HepG2 (cell line): ENCODE measurements around the gene CD96. TPM values are rescaled to one million over a fixed set of nuclear protein-coding genes. Genes with fewer than 3 reads are reported as not detected.

ENCODE experiments used
- ATAC-seq: fragments of 200-7000 bp; cut with Tn5 transposase; 3 replicates; pipeline ENCODE4 v1.9.1; 2020; ENCODE audit warnings: mild to moderate bottlenecking, moderate library complexity
- BruUV-seq: library from RNA; stranded (reverse); fragments of 400-500 nt; replicated peaks from 2 replicates; lab custom pipeline; 2021; lab: Mats Ljungman, UMichigan
- CTCF ChIA-PET: fragments of 300-600 bp; formaldehyde crosslinking; extraction: SDS; loops from one replicate; lab custom pipeline; 2021; ENCODE audit warnings: low total read pairs, inconsistent platforms, low intra/inter-chr PET ratio; lab: Yijun Ruan, JAX
- POLR2A ChIA-PET: fragments of 350-600 bp; sonication (Branson Sonifier 250); formaldehyde crosslinking; loops from one replicate; lab custom pipeline; 2020; ENCODE audit warnings: antibody characterized with exemption, inconsistent platforms; lab: Yijun Ruan, JAX
- DNase-seq: peaks from one replicate; pipeline ENCODE4 v3.0.0-alpha.2; 2015; ENCODE audit warnings: low spot score
- FAIRE-seq: peaks from 3 replicates; lab custom pipeline; 2011; peaks lifted over from hg19 to GRCh38; lab: Jason Lieb, UNC
- H2AFZ ChIP-seq: one replicate; pipeline ENCODE4 v1.6.1; 2011; ENCODE audit warnings: low read length, inconsistent platforms
- H3K27ac ChIP-seq: fragments of 300-600 bp; 3 replicates; pipeline ENCODE4 v1.8.0; 2011; ENCODE audit warnings: mixed run types, mild to moderate bottlenecking, mixed read lengths, low read length, inconsistent platforms; ENCODE audit not compliant: insufficient read depth; ENCODE audit errors: extremely low read length
- H3K27me3 ChIP-seq, 2 experiments: fragments of 200-600 bp in 1 of 2; 2 replicates in 1 of 2; 3 replicates in 1 of 2; pipeline versions ENCODE4 v1.6.0 to v1.8.0; 2011; ENCODE audit warnings: low read length in 2 of 2, mild to moderate bottlenecking in 2 of 2, moderate library complexity in 2 of 2, inconsistent platforms in 1 of 2; ENCODE audit not compliant: insufficient read depth in 2 of 2, control insufficient read depth in 1 of 2
- H3K36me3 ChIP-seq, 2 experiments: fragments of 200-600 bp in 1 of 2; replicated peaks in 1 of 2; 2 replicates in 1 of 2; 3 replicates in 1 of 2; pipeline versions ENCODE4 v1.5.1 to v1.8.0; 2011; ENCODE audit warnings: low read length in 2 of 2, inconsistent platforms in 1 of 2; ENCODE audit not compliant: insufficient read depth in 2 of 2, control insufficient read depth in 1 of 2
- H3K4me1 ChIP-seq: 2 replicates; pipeline ENCODE4 v1.5.1; 2012; ENCODE audit warnings: low read length, inconsistent platforms; ENCODE audit not compliant: insufficient read depth
- H3K4me2 ChIP-seq: 2 replicates; pipeline ENCODE4 v1.6.0; 2011; ENCODE audit warnings: low read depth, low read length, inconsistent platforms
- H3K4me3 ChIP-seq, 3 experiments: fragments of 200-600 bp in 1 of 3; sonication (generic), shearing (Covaris generic) in 1 of 3; replicated peaks in 1 of 3; 2 replicates each; pipeline ENCODE4 v1.5.1; 2011 to 2016; ENCODE audit warnings: low read length in 3 of 3, inconsistent platforms in 2 of 3, low read depth in 2 of 3, mild to moderate bottlenecking in 2 of 3, control low read depth in 1 of 3, mixed read lengths in 1 of 3; ENCODE audit not compliant: insufficient read depth in 1 of 3
- H3K79me2 ChIP-seq: one replicate; pipeline ENCODE4 v1.6.1; 2011; ENCODE audit warnings: low read length, inconsistent platforms; ENCODE audit not compliant: insufficient read depth
- H3K9ac ChIP-seq: 2 replicates; pipeline ENCODE4 v1.6.0; 2011; ENCODE audit warnings: mild to moderate bottlenecking, low read depth, low read length, inconsistent platforms; ENCODE audit not compliant: insufficient read depth
- H3K9me3 ChIP-seq: 2 replicates; pipeline ENCODE4 v1.5.1; 2012; ENCODE audit warnings: mild to moderate bottlenecking, low read length
- H4K20me1 ChIP-seq: 2 replicates; pipeline ENCODE4 v1.6.0; 2011; ENCODE audit warnings: inconsistent platforms, mild to moderate bottlenecking, low read length, moderate library complexity; ENCODE audit not compliant: insufficient read depth
- CEBPG ChIP-seq: IDR thresholded peaks from 2 replicates; pipeline ENCODE4 v1.6.1; 2016
- HNRNPLL ChIP-seq: fragments of 200-400 bp; formaldehyde crosslinking; IDR thresholded peaks from 2 replicates; pipeline ENCODE4 v1.6.1; 2017; ENCODE audit warnings: mild to moderate bottlenecking, low read depth, low read length; ENCODE audit not compliant: poor library complexity, severe bottlenecking
- KLF15 ChIP-seq: sonication (generic); formaldehyde crosslinking; IDR thresholded peaks from 2 replicates; pipeline ENCODE4 v1.8.1; 2023; ENCODE audit warnings: borderline replicate concordance, mild to moderate bottlenecking, inconsistent platforms, missing genetic modification reagents, mixed read lengths
- MAFG ChIP-seq: sonication (generic); formaldehyde crosslinking; IDR thresholded peaks from 2 replicates; pipeline ENCODE4 v1.5.1; 2020; ENCODE audit warnings: mild to moderate bottlenecking, missing genetic modification reagents
- MXD3 ChIP-seq: IDR thresholded peaks from 2 replicates; pipeline ENCODE4 v1.6.1; 2016; ENCODE audit warnings: mild to moderate bottlenecking, missing biosample characterization, missing genetic modification reagents
- NFE2L2 ChIP-seq: fragments of 150-350 bp; IDR thresholded peaks from 2 replicates; pipeline ENCODE4 v1.6.1; 2014; ENCODE audit warnings: low read length
- RFXANK ChIP-seq: IDR thresholded peaks from 2 replicates; pipeline ENCODE4 v1.6.1; 2016
- SAP130 ChIP-seq: IDR thresholded peaks from 2 replicates; pipeline ENCODE4 v1.6.1; 2016; ENCODE audit warnings: low read depth
- SMAD9 ChIP-seq: sonication (generic); formaldehyde crosslinking; IDR thresholded peaks from 2 replicates; pipeline ENCODE4 v1.5.1; 2020; ENCODE audit warnings: mild to moderate bottlenecking, missing genetic modification reagents
- ZFP36 ChIP-seq: fragments of 150-350 bp; IDR thresholded peaks from 2 replicates; pipeline ENCODE4 v1.6.1; 2018; ENCODE audit warnings: borderline replicate concordance, low read length, low read depth; ENCODE audit not compliant: partially characterized antibody
- ZKSCAN1 ChIP-seq: fragments of 150-350 bp; IDR thresholded peaks from 2 replicates; pipeline ENCODE4 v1.6.1; 2014; ENCODE audit warnings: low read length
- ZKSCAN8 ChIP-seq: IDR thresholded peaks from 2 replicates; pipeline ENCODE4 v1.6.1; 2016; ENCODE audit warnings: borderline replicate concordance, missing genetic modification reagents, missing compliant biosample characterization
- ZSCAN12 ChIP-seq: sonication (generic); formaldehyde crosslinking; IDR thresholded peaks from 2 replicates; pipeline ENCODE4 v1.9.0; 2021; ENCODE audit warnings: mild to moderate bottlenecking, missing genetic modification reagents
- ZSCAN21 ChIP-seq: sonication (generic); formaldehyde crosslinking; IDR thresholded peaks from 2 replicates; pipeline ENCODE4 v1.8.0; 2022; ENCODE audit warnings: mild to moderate bottlenecking, missing genetic modification reagents, moderate library complexity, borderline replicate concordance
- WGBS: methylation state at CpG from one replicate; pipeline ENCODE4 v1.1.6; 2017; ENCODE audit warnings: low lambda C conversion rate; 5-methylcytosine and 5-hydroxymethylcytosine counted together
- in situ Hi-C: cut with HindIII; loops from 2 replicates; pipeline ENCODE4 v1.10.0; 2017; ENCODE audit warnings: low pct_unique_long_range_greater_than_20kb; ENCODE audit not compliant: extremely low pct_ligation_motif_present
- intact Hi-C: fragments of 100-400 bp; cut with micrococcal nuclease; formaldehyde crosslinking; loops from one replicate; pipeline ENCODE4 v1.10.0; 2022; ENCODE audit not compliant: unreplicated experiment
- polyA plus RNA-seq, 8 experiments: library from polyadenylated mRNA; depleted of rRNA in 3 of 8; stranded (reverse) in 7 of 8; unstranded in 1 of 8; fragments of >200 nt; fragmentation: Illumina TruSeq in 4 of 8; extraction: Trizol in 4 of 8; gene quantifications; 2 replicates each; pipeline versions ENCODE4 v1.2.1 to v1.2.3, GENCODE V29; 2011 to 2016; ENCODE audit warnings: low read depth in 4 of 8, missing spikeins in 1 of 8, mixed read lengths in 1 of 8; ENCODE audit not compliant: insufficient read depth in 1 of 8
- total RNA-seq, 5 experiments: library from RNA; depleted of rRNA; stranded (reverse); fragments of >200 nt; fragmentation: Illumina TruSeq; extraction: Trizol; gene quantifications; 2 replicates each; pipeline ENCODE4 v1.2.3, GENCODE V29; 2016; ENCODE audit warnings: low read depth in 1 of 5
- TF ChIP-seq, protein P1 (sequence below): IDR thresholded peaks from 2 replicates; pipeline ENCODE4 v1.6.1; 2016
- TF ChIP-seq, protein P2 (sequence below): sonication (generic); formaldehyde crosslinking; IDR thresholded peaks from 2 replicates; pipeline ENCODE4 v1.4.0; 2020; ENCODE audit warnings: low read depth, mild to moderate bottlenecking, missing genetic modification reagents

The CD96 gene
- total and polyA plus RNA-seq, 2 of the 13 experiments (the other 11 are each of a cell fraction or from before 2014, with no cell fraction given) = not detected

DNA sequence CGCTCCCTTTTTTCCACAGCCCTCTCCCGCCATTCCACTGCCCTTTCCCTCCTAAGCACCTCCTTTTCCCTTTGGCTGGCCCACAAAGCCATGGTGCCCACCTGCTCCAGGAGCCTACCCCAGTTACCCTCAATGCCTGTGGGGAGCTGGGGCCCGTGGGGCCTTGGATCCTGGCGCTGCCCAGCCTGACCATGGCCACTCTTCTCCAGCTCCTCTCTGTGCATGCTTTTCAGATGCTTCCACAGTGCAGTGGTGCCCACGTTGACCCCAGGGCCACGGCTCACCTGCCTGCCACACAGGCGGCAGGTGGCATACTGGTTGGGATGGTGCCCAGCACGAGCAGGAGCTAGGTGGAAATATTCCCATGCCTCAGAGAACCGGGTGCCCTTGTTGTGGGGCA, 51.7 kb downstream of the CD96 start:
- ATAC-seq = no peak
- WGBS = 18% methylated on average over 7 of the region's 9 CpGs

More for the DNA sequence above, 51.7 kb downstream of the CD96 start:
- Histone ChIP-seq H3K9me3 (no peaks in the 10 kb centered on the region), H3K4me2 (no peak overlapping the region), H2AFZ (no peak overlapping the region), H3K9ac (no peak overlapping the region), H3K79me2 (no peaks in the 10 kb centered on the region), H3K27me3 (no peaks in the 10 kb centered on the region), H3K4me3 (no peak overlapping the region), H3K4me1 (no peaks in the 10 kb centered on the region), H3K27ac (no peak overlapping the region), H4K20me1 (no peaks in the 10 kb centered on the region), H3K36me3 (no peaks in the 10 kb centered on the region)
- no TSS peak for BruUV-seq
- ChIA-PET POLR2A (no interaction called here), CTCF (no interaction called here)
- no peak for DNase-seq
- TF ChIP-seq ZSCAN21 (CRISPR knock-in tag) = no peak
- no peak for TF ChIP-seq RFXANK (CRISPR knock-in tag)
- no peak for TF ChIP-seq ZSCAN12 (CRISPR knock-in tag)
- TF ChIP-seq SAP130 (CRISPR knock-in tag) = no peak
- TF ChIP-seq, protein P1, sequence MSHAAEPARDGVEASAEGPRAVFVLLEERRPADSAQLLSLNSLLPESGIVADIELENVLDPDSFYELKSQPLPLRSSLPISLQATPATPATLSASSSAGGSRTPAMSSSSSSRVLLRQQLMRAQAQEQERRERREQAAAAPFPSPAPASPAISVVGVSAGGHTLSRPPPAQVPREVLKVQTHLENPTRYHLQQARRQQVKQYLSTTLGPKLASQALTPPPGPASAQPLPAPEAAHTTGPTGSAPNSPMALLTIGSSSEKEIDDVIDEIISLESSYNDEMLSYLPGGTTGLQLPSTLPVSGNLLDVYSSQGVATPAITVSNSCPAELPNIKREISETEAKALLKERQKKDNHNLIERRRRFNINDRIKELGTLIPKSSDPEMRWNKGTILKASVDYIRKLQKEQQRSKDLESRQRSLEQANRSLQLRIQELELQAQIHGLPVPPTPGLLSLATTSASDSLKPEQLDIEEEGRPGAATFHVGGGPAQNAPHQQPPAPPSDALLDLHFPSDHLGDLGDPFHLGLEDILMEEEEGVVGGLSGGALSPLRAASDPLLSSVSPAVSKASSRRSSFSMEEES (CRISPR knock-in tag) = no peak
- no peak for TF ChIP-seq MAFG (CRISPR knock-in tag)
- no peak for TF ChIP-seq ZFP36
- TF ChIP-seq ZKSCAN1 = no peak
- no peak for TF ChIP-seq KLF15 (CRISPR knock-in tag)
- no peak for TF ChIP-seq NFE2L2
- TF ChIP-seq ZKSCAN8 = no peak
- no peak for TF ChIP-seq HNRNPLL
- TF ChIP-seq MXD3 (CRISPR knock-in tag) = no peak
- TF ChIP-seq, protein P2, sequence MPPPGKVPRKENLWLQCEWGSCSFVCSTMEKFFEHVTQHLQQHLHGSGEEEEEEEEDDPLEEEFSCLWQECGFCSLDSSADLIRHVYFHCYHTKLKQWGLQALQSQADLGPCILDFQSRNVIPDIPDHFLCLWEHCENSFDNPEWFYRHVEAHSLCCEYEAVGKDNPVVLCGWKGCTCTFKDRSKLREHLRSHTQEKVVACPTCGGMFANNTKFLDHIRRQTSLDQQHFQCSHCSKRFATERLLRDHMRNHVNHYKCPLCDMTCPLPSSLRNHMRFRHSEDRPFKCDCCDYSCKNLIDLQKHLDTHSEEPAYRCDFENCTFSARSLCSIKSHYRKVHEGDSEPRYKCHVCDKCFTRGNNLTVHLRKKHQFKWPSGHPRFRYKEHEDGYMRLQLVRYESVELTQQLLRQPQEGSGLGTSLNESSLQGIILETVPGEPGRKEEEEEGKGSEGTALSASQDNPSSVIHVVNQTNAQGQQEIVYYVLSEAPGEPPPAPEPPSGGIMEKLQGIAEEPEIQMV = no peak
- TF ChIP-seq SMAD9 (CRISPR knock-in tag) = no peak
- no peak for TF ChIP-seq CEBPG
- intact Hi-C loops (no loop called here), in situ Hi-C loops (no loop called here)
- no peak for FAIRE-seq
